HCT116 (cell line): ENCODE results near the gene CHST3. TPM values are rescaled to one million over a fixed set of nuclear protein-coding genes. Genes with fewer than 3 reads are reported as not detected.

Source experiments
- ATAC-seq: fragments of 200-7000 bp; cut with Tn5 transposase; 2 replicates; pipeline ENCODE4 v1.9.1; 2020; ENCODE audit warnings: mild to moderate bottlenecking, moderate library complexity
- BruUV-seq: library from RNA; stranded (reverse); fragments of 400-500 nt; replicated peaks from 2 replicates; lab custom pipeline; 2021; lab: Mats Ljungman, UMichigan
- CTCF ChIA-PET: fragments of 300-600 bp; sonication (Branson Sonifier 250); formaldehyde crosslinking; loops from one replicate; lab custom pipeline; 2021; ENCODE audit warnings: antibody characterized with exemption; lab: Charles Lee
- POLR2A ChIA-PET: fragments of 300-600, 350-600 bp; sonication (Branson Sonifier 250); formaldehyde crosslinking; loops from one replicate; lab custom pipeline; 2021; ENCODE audit warnings: antibody characterized with exemption; lab: Charles Lee
- RAD21 ChIA-PET, 2 experiments: fragments of 300-600 bp; sonication (Branson Sonifier 250); formaldehyde crosslinking; loops; one replicate each; lab custom pipeline; 2023; ENCODE audit warnings: low total read pairs in 2 of 2; ENCODE audit not compliant: uncharacterized antibody in 2 of 2, unreplicated experiment in 2 of 2, low non-redundant PET in 1 of 2; lab: Charles Lee
- DNase-seq: peaks from one replicate; pipeline ENCODE4 v3.0.0-alpha.2; 2010; ENCODE audit warnings: low read depth, low spot score
- H2AFZ ChIP-seq: fragments of 200-600 bp; shearing (Covaris generic), sonication (generic); 2 replicates; pipeline ENCODE4 v1.6.1; 2017; ENCODE audit warnings: low read depth, mixed run types, mixed read lengths, antibody characterized with exemption, low read length; ENCODE audit not compliant: poor library complexity, severe bottlenecking
- H3K27ac ChIP-seq: 2 replicates; pipeline ENCODE4 v1.5.1; 2012; ENCODE audit warnings: low read depth, low read length
- H3K27me3 ChIP-seq: fragments of 200-600 bp; sonication (generic); 2 replicates; pipeline ENCODE4 v1.6.1; 2016; ENCODE audit warnings: mixed run types, low read length, mixed read lengths; ENCODE audit not compliant: insufficient read depth
- H3K36me3 ChIP-seq, 2 experiments: fragments of 200-500 bp in 1 of 2; fragments of 200-600 bp in 1 of 2; sonication (Bioruptor generic) in 1 of 2; sonication (generic) in 1 of 2; 2 replicates each; pipeline versions ENCODE4 v1.5.1 to v1.6.1; 2014 to 2016; ENCODE audit warnings: low read length in 2 of 2, inconsistent platforms in 1 of 2, mixed read lengths in 1 of 2, mixed run types in 1 of 2; ENCODE audit not compliant: insufficient read depth in 2 of 2, control insufficient read depth in 1 of 2
- H3K4me1 ChIP-seq, 2 experiments: fragments of 200-600 bp in 1 of 2; sonication (generic) in 1 of 2; 2 replicates each; pipeline versions ENCODE4 v1.5.1 to v1.6.1; 2012 to 2017; ENCODE audit warnings: low read length in 2 of 2, inconsistent platforms in 1 of 2, mild to moderate bottlenecking in 1 of 2, mixed read lengths in 1 of 2, mixed run types in 1 of 2, moderate library complexity in 1 of 2; ENCODE audit not compliant: insufficient read depth in 2 of 2, control insufficient read depth in 1 of 2
- H3K4me2 ChIP-seq: fragments of 200-600 bp; sonication (generic); 2 replicates; pipeline ENCODE4 v1.6.1; 2017; ENCODE audit warnings: mixed run types, low read length, mixed read lengths
- H3K4me3 ChIP-seq, 2 experiments: fragments of 200-600 bp in 1 of 2; sonication (generic) in 1 of 2; replicated peaks in 1 of 2; 2 replicates each; pipeline ENCODE4 v1.5.1; 2011 to 2016; ENCODE audit warnings: low read length in 2 of 2, control low read depth in 1 of 2, low read depth in 1 of 2, mild to moderate bottlenecking in 1 of 2, mixed read lengths in 1 of 2, mixed run types in 1 of 2
- H3K79me2 ChIP-seq: fragments of 200-600 bp; sonication (generic); 2 replicates; pipeline ENCODE4 v1.6.1; 2017; ENCODE audit warnings: mild to moderate bottlenecking, mixed run types, low read length, moderate library complexity, mixed read lengths; ENCODE audit not compliant: insufficient read depth
- H3K9ac ChIP-seq: fragments of 200-600 bp; sonication (generic); 2 replicates; pipeline ENCODE4 v1.6.1; 2016; ENCODE audit warnings: low read length, mixed read lengths
- H3K9me2 ChIP-seq: fragments of 200-600 bp; sonication (generic), shearing (Covaris generic); 2 replicates; pipeline ENCODE4 v1.6.1; 2017; ENCODE audit warnings: mixed run types, mild to moderate bottlenecking, moderate library complexity; ENCODE audit not compliant: insufficient read depth
- H3K9me3 ChIP-seq, 2 experiments: fragments of 200-500 bp in 1 of 2; fragments of 200-600 bp in 1 of 2; sonication (Bioruptor generic) in 1 of 2; sonication (generic) in 1 of 2; 2 replicates each; pipeline ENCODE4 v1.6.1; 2014 to 2017; ENCODE audit warnings: low read length in 2 of 2, mixed read lengths in 2 of 2, inconsistent platforms in 1 of 2, low read depth in 1 of 2, mild to moderate bottlenecking in 1 of 2, mixed run types in 1 of 2, moderate library complexity in 1 of 2; ENCODE audit not compliant: control insufficient read depth in 1 of 2, insufficient read depth in 1 of 2
- H4K20me1 ChIP-seq: fragments of 200-600 bp; sonication (generic), shearing (Covaris generic); 2 replicates; pipeline ENCODE4 v1.6.1; 2017; ENCODE audit warnings: mixed run types, mild to moderate bottlenecking, moderate library complexity; ENCODE audit not compliant: insufficient read depth
- CBX3 ChIP-seq: IDR thresholded peaks from 2 replicates; pipeline ENCODE4 v1.6.1; 2012; ENCODE audit warnings: low read depth
- CEBPB ChIP-seq: IDR thresholded peaks from 2 replicates; pipeline ENCODE4 v1.6.1; 2012; ENCODE audit warnings: low read depth
- ELF1 ChIP-seq: IDR thresholded peaks from 2 replicates; pipeline ENCODE4 v1.6.1; 2012; ENCODE audit warnings: low read depth, borderline replicate concordance
- FOSL1 ChIP-seq: IDR thresholded peaks from 2 replicates; pipeline ENCODE4 v1.6.1; 2012; ENCODE audit warnings: low read depth
- RAD21 ChIP-seq: IDR thresholded peaks from 2 replicates; pipeline ENCODE4 v1.6.1; 2012; ENCODE audit warnings: low read depth, mild to moderate bottlenecking
- SP1 ChIP-seq: IDR thresholded peaks from 2 replicates; pipeline ENCODE4 v1.6.1; 2012; ENCODE audit warnings: low read depth
- SRF ChIP-seq: IDR thresholded peaks from 2 replicates; pipeline ENCODE4 v1.6.1; 2012; ENCODE audit warnings: low read depth
- TCF7L2 ChIP-seq: IDR thresholded peaks from 2 replicates; pipeline ENCODE4 v1.7.0; 2011; ENCODE audit warnings: borderline replicate concordance, inconsistent platforms; ENCODE audit not compliant: insufficient read depth, insufficient read length; ENCODE audit errors: extremely low read depth
- intact Hi-C: fragments of 100-400 bp; cut with micrococcal nuclease; formaldehyde crosslinking; loops from 2 replicates; pipeline ENCODE4 v1.10.0; 2022
- total RNA-seq: library from RNA; stranded (reverse); gene quantifications from one replicate; pipeline ENCODE4 v1.2.1, GENCODE V29; 2021; ENCODE audit not compliant: unreplicated experiment
- TF ChIP-seq, protein P1 (sequence below): IDR thresholded peaks from 2 replicates; pipeline ENCODE4 v1.6.1; 2012
- TF ChIP-seq, protein P2 (sequence below): IDR thresholded peaks from 2 replicates; pipeline ENCODE4 v1.6.1; 2012
- TF ChIP-seq, protein P3 (sequence below): IDR thresholded peaks from 2 replicates; pipeline ENCODE4 v1.6.1; 2011; ENCODE audit warnings: mild to moderate bottlenecking, low read length, moderate library complexity; ENCODE audit not compliant: insufficient replicate concordance; ENCODE audit errors: extremely low read depth

Gene CHST3
- total RNA-seq, 1 experiment from 2014 or later, result 10.6 TPM

DNA sequence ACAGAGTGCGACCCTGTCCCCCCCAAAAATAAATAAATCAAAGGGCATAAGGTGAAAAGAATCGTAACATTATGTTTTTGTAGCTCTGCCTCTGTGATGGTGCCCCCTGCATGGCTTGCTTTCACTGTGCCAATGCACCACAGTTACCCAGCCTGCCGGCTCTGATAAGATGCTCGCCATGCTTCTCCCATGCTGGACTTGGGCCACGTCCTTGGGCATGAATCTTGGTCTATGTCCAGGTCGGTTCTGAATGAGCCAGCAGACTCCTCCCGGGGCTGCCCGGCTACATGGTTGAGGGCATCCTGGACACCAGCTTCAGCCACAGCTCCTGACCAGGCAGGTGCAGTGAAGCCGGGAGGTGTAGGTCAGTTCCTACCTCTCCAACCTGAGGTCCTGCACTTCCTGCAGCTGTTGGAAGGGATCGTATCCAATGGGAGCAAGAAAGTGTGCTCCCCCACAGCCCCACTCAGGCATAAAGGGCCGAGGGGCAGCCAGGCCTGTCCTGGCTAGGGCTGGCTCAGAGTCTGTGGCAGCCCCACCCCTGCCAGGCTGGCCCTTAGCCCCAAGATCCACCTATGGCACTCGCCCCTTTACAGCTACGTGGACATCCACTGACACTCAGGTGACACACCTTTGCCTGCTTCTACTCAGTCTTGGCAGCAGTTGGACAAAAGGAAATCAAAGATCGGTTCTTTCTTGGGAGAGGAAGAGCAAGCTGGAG lies 34.1 kb downstream of the CHST3 start:
- Histone ChIP-seq H3K79me2 (peaks cover 16% of the 10 kb centered on the region), H3K9me3 (no peaks in the 10 kb centered on the region), H3K9me2 (no peaks in the 10 kb centered on the region), H3K9ac (peak overlapping the region; percentile 24), H3K36me3 (no peaks in the 10 kb centered on the region), H3K27me3 (no peaks in the 10 kb centered on the region), H3K4me3 (peak overlapping the region in 1 of 2 experiments; percentile 26; a peak in 2 of 4 replicates), H4K20me1 (no peaks in the 10 kb centered on the region; the same call in 1 of the 2 replicates), H3K27ac (peak overlapping the region; percentile 29; the same call in 1 of the 2 replicates), H3K4me2 (peak overlapping the region; percentile 71), H3K4me1 (peaks cover 11 to 25% of the 10 kb centered on the region in 2 experiments), H2AFZ (no peak overlapping the region)
- TF ChIP-seq, protein P1, sequence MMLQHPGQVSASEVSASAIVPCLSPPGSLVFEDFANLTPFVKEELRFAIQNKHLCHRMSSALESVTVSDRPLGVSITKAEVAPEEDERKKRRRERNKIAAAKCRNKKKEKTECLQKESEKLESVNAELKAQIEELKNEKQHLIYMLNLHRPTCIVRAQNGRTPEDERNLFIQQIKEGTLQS, result no peak
- ChIA-PET POLR2A (interaction anchor here (0.9 to 1.7 kb wide), 2 partner anchors 23 to 34 kb away, joined by 3 to 4 read pairs; partner anchors contain the start of gene CHST3), CTCF (interaction anchor here (1.1 to 2.4 kb wide), 3 partner anchors 43 to 334 kb away, joined by 3 to 8 read pairs (median 4); no protein-coding TSS in a partner anchor), RAD21 (no interaction called here)
- BruUV-seq, result no TSS peak
- DNase-seq, result no peak
- intact Hi-C loops, result no loop called here
- peak; percentile 55 for ATAC-seq

DNA sequence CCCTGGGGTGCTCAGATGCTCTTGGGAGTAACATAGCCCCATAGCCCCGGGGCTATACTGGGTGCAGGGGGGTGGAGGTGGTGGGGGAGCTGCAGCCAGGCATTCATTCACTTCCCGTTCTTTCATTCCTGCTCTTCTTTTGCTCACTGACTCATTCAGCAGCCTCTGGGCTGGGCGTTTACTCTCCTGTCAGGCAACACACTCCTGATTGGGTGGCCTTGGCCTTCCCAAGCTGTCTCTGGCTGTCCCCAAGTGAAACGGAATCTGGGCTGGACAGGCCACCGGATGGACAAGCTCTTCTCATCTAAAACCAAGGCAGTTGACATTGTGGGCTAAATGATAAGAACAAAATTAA lies 34.6 kb downstream of the CHST3 start:
- Histone ChIP-seq H3K27ac (peak overlapping the region; percentile 29; the same call in 1 of the 2 replicates), H3K9ac (peak overlapping the region; percentile 24), H2AFZ (no peak overlapping the region), H3K9me2 (no peaks in the 10 kb centered on the region), H3K4me1 (peaks cover 11 to 25% of the 10 kb centered on the region in 2 experiments), H4K20me1 (no peaks in the 10 kb centered on the region; the same call in 1 of the 2 replicates), H3K4me3 (peak overlapping the region in 1 of 2 experiments; percentile 26; a peak in 2 of 4 replicates), H3K79me2 (peaks cover 13% of the 10 kb centered on the region), H3K27me3 (no peaks in the 10 kb centered on the region), H3K36me3 (no peaks in the 10 kb centered on the region), H3K9me3 (no peaks in the 10 kb centered on the region), H3K4me2 (peak overlapping the region; percentile 71)
- intact Hi-C loops, result no loop called here
- ChIA-PET CTCF (interaction anchor here (1.1 to 2.4 kb wide), 4 partner anchors 43 to 333 kb away, joined by 3 to 8 read pairs (median 4); no protein-coding TSS in a partner anchor), RAD21 (no interaction called here), POLR2A (interaction anchor here (0.9 to 1.7 kb wide), 2 partner anchors 24 to 35 kb away, joined by 3 to 4 read pairs; partner anchors contain the start of gene CHST3)
- no peak for DNase-seq
- ATAC-seq, result peak; percentile 91
- no TSS peak for BruUV-seq
- TF ChIP-seq, protein P2, sequence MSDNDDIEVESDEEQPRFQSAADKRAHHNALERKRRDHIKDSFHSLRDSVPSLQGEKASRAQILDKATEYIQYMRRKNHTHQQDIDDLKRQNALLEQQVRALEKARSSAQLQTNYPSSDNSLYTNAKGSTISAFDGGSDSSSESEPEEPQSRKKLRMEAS, result no peak
- TF ChIP-seq ELF1 (no peak), RAD21 (0 out of 2 replicates have a peak, but pooled peaks have one; percentile 4), FOSL1 (peak; percentile 42), CBX3 (peak; percentile 25; the same call in 1 of the 2 replicates), SP1 (peak; percentile 56), CEBPB (no peak), SRF (no peak), TCF7L2 (no peak)
- TF ChIP-seq, protein P3, sequence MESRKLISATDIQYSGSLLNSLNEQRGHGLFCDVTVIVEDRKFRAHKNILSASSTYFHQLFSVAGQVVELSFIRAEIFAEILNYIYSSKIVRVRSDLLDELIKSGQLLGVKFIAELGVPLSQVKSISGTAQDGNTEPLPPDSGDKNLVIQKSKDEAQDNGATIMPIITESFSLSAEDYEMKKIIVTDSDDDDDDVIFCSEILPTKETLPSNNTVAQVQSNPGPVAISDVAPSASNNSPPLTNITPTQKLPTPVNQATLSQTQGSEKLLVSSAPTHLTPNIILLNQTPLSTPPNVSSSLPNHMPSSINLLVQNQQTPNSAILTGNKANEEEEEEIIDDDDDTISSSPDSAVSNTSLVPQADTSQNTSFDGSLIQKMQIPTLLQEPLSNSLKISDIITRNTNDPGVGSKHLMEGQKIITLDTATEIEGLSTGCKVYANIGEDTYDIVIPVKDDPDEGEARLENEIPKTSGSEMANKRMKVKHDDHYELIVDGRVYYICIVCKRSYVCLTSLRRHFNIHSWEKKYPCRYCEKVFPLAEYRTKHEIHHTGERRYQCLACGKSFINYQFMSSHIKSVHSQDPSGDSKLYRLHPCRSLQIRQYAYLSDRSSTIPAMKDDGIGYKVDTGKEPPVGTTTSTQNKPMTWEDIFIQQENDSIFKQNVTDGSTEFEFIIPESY, result no peak
- TF ChIP-seq, protein P1, result no peak
